GM21360 (cell line): ENCODE measurements around the gene TMEM62.
A peak's percentile ranks its signal among the peaks of the same experiment; 100 is the strongest.
"Not testable (repeated sequence)": the region's sequence is repeated elsewhere in the genome, so short reads cannot be mapped to it uniquely, and the experiment has no call there.

Experiments used
- ATAC-seq: cut with Tn5 transposase; IDR thresholded peaks from one replicate; pipeline ENCODE4 v1.9.1; 2021; ENCODE audit warnings: mild to moderate bottlenecking, moderate library complexity; ENCODE audit not compliant: unreplicated experiment

Gene TMEM62

DNA sequence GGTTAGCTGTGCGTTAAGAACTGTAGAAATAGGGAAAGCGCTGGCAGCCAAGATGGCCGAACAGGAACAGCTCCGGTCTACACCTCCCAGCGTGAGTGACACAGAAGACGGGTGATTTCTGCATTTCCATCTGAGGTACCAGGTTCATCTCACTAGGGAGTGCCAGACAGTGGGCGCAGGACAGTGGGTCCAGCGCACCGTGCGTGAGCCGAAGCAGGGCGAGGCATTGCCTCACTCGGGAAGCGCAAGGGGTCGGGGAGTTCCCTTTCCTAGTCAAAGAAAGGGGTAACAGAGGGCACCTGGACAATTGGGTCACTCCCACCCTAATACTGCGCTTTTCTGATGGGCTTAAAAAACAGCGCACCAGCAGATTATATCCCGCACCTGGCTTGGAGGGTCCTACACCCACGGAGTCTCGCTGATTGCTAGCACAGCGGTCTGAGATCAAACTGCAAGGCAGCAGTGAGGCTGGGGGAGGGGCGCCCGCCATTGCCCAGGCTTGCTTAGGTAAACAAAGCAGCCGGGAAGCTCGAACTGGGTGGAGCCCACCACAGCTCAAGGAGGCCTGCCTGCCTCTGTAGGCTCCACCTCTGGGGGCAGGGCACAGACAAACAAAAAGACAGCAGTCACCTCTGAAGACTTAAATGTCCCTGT is 42.4 kb downstream of the TMEM62 start:
- ATAC-seq = not testable (repeated sequence)

- not testable (repeated sequence) for ATAC-seq
Observed at GRCh38 chr15:43177147-43177546, 43.8 kb downstream of the TMEM62 start.

GRCh38 chr15:43183270-43183669 is 49.9 kb downstream of the TMEM62 start:
- no peak for ATAC-seq

GRCh38 chr15:43184407-43185124 is 51.2 kb downstream of the TMEM62 start:
- ATAC-seq = no peak

- peak; percentile 81 for ATAC-seq
Observed at GRCh38 chr15:43185157-43186002, 52.0 kb downstream of the TMEM62 start, which contains the start of gene CCNDBP1. TSS of gene CCNDBP1 (plus strand) at chr15:43185403. CDS start at chr15:43185499, 96 bp downstream.

DNA sequence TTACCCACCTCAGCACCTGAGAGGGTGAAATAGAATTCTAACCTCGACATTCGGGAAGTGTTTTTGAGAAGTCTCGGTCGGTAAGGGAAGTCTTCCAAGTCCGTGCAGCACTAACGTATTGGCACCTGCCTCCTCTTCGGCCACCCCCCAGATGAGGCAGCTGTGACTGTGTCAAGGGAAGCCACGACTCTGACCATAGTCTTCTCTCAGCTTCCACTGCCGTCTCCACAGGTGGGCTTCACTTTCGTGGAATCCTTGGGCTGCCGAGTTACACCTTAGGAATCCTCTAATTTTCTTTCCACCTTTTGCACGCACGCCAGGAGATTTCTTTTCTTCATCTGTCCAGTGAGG is 52.6 kb downstream of the TMEM62 start:
- ATAC-seq = no peak

GRCh38 chr15:43187544-43188155 is 54.3 kb downstream of the TMEM62 start:
- ATAC-seq = no peak

DNA sequence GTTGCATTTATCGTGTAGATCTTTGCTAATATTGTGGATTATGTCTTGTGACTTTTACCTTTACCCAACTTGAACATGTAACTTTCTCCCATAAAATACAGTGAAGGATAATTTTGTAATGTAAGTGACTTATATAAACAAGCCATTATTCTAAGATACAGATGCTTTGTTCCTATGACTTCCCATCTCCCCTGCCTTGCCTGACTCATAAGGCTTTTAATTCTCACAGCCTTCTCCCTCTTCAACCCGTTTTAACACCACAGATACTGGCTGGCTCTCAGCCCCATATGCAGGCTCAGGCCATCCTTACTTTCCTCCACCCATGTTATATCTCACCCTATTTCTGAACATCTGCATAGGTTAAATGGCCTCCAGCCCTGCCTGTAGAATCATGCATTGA is 55.9 kb downstream of the TMEM62 start:
- no peak for ATAC-seq

DNA sequence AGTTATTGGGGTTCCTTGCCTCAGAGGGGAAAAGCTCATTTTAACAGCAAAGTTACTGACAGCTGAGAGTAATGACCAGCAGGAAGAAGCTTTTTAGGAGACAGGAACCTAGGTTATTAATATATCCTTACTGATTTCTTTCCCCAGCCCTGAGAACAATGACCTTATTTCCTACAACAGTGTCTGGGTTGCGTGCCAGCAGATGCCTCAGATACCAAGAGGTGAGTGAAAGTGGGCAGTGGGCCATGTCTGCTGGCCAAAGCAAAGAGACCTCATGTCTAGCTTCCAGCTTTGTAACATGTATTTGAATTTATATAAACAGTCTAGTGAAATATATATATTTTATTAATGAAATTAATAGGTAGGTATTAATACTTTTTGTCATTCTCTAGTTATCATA is 56.8 kb downstream of the TMEM62 start:
- ATAC-seq = no peak

- ATAC-seq = no peak
Observed at GRCh38 chr15:43193710-43194109, 60.3 kb downstream of the TMEM62 start.

GRCh38 chr15:43194795-43195194 is 61.4 kb downstream of the TMEM62 start:
- ATAC-seq = no peak

DNA sequence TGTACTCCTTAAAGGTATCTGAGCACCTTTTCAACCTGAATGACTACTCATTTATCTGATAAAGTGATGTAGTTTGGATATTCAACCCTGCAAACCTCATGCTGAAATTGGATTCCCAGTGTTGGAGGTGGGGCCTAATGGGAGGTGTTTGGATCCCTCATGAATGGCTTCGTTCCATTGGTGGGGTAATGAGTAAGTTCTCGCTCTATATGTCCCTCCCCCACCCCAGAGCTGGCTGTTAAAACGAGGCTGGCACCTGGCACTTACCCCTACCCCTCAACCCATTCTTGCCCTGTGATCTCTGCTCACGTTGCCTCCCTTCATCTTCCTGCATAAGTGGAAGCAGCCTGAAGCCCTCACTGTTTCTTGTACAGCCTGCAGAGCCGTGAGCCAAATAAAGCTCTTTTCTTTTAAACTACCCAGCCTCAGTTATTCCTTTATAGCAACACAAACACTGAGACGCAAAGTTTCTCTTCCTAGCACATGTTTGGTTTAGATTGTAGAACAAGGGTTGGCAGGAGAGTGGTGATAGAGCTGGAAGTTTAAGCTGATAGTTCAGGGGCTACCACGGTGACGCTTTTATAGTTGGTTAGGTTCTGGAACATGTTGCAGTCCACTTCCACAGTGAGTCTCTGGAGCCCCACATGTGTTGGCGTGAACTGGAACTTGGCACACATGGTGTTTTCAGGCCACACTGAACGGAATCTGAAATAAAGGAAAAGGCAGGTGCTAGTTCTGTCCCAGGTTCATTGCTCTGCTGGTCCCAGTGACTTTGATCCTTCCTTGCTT is 63.6 kb downstream of the TMEM62 start:
- ATAC-seq = no peak

- not testable (repeated sequence) for ATAC-seq
Observed at GRCh38 chr15:43197773-43198172, 64.4 kb downstream of the TMEM62 start.

GRCh38 chr15:43198556-43198955 is 65.2 kb downstream of the TMEM62 start:
- ATAC-seq = not testable (repeated sequence)

DNA sequence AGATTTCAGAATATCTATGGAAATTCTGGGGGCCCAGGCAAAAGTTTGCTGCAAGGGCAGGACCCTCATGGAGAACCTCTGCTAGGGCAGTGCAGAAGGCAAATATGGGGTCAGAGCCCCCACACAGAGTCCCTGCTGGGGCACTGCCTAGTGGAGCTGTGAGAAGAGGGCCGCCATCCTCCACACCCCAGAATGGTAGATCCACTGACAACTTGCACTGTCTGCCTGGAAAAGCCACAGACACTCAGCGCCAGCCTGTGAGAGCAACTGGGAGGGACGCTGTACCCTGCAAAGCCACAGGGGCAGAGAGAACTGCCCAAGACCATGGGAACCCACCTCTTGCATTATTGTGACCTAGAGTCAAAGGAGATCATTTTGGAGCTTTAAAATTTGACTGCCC is 65.6 kb downstream of the TMEM62 start:
- no peak for ATAC-seq

GRCh38 chr15:43199945-43200488 is 66.6 kb downstream of the TMEM62 start:
- ATAC-seq = no peak

GRCh38 chr15:43204016-43204901 is 70.9 kb downstream of the TMEM62 start:
- no peak for ATAC-seq

- no peak for ATAC-seq
Observed at GRCh38 chr15:43206054-43206453, 72.7 kb downstream of the TMEM62 start.

DNA sequence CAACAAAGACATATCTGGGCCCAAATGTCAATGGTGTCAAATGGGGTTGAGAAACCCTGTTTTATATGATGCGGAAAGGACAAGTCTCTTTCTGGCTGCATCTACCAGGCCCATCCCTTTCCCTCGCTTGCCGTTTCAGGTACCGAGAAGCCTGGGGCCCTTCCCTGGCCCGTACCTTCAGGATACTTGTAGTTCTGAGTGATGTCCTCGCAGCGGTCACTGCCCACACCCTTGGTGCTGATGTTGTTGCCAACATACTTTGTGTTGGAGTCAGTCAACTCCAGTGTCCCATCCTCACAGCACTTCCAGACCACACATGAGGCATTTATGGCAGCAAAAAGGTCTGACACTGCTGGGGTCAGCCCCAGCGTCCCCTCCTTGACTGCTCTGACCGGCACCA is 73.6 kb downstream of the TMEM62 start:
- no peak for ATAC-seq
